Tibial nerve (tissue), 4 donors: ENCODE data around the gene EXOC6B. TPM values are rescaled to one million over a fixed set of nuclear protein-coding genes. Genes with fewer than 3 reads are reported as not detected.

Experiments used
- DNase-seq, 2 donors: peaks; one replicate each; pipeline ENCODE4 v3.0.0-alpha.2; 2019; ENCODE audit warnings: low spot score in 2 of 2
- H3K27ac ChIP-seq, 4 donors: fragments of 200-600 bp; sonication (generic) in 3 of 4; one replicate each; pipeline ENCODE4 v1.5.1; 2017 to 2019; ENCODE audit warnings: mild to moderate bottlenecking in 1 of 4
- H3K27me3 ChIP-seq, 2 donors: fragments of 200-600 bp; sonication (generic) in 1 of 2; one replicate each; pipeline versions ENCODE4 v1.5.1 to v1.6.0; 2017 to 2019
- H3K36me3 ChIP-seq, 3 donors: fragments of 200-600 bp; sonication (generic); one replicate each; pipeline ENCODE4 v1.5.1; 2018 to 2019
- H3K4me1 ChIP-seq, 4 donors: fragments of 200-600 bp; sonication (generic) in 3 of 4; one replicate each; pipeline ENCODE4 v1.5.1; 2017 to 2019
- H3K4me3 ChIP-seq, 4 donors: fragments of 200-600 bp; sonication (generic) in 3 of 4; one replicate each; pipeline ENCODE4 v1.5.1; 2017 to 2019; ENCODE audit warnings: mild to moderate bottlenecking in 1 of 4, moderate library complexity in 1 of 4
- H3K9me3 ChIP-seq, 4 donors: fragments of 200-600 bp; sonication (generic) in 3 of 4; one replicate each; pipeline ENCODE4 v1.5.1; 2017 to 2019
- EP300 ChIP-seq, 2 donors: sonication (generic); formaldehyde crosslinking; IDR thresholded peaks; one replicate each; pipeline ENCODE4 v1.6.1; 2017; ENCODE audit warnings: antibody characterized with exemption in 2 of 2, mild to moderate bottlenecking in 1 of 2
- POLR2A ChIP-seq, 2 donors: fragments of 450-650 bp; IDR thresholded peaks; one replicate each; pipeline ENCODE4 v1.6.1; 2017; ENCODE audit warnings: antibody characterized with exemption in 2 of 2, mild to moderate bottlenecking in 2 of 2, moderate library complexity in 2 of 2
- WGBS, 2 donors: methylation state at CpG; one replicate each; pipeline ENCODE4 v1.1.5; 2018; 5-methylcytosine and 5-hydroxymethylcytosine counted together
- total RNA-seq, 4 donors: library from RNA; depleted of rRNA; stranded (reverse); fragments of >200 nt; gene quantifications; one replicate each; pipeline ENCODE4 v1.1.0, GENCODE V29; 2016
- TF ChIP-seq, protein P1 (sequence below), 5 experiments: fragments of 200-600 bp in 3 of 5; fragments of 450-650 bp in 2 of 5; sonication (generic) in 3 of 5; IDR thresholded peaks; one replicate each; pipeline ENCODE4 v1.5.1; 2016 to 2019; ENCODE audit warnings: antibody characterized with exemption in 5 of 5, mild to moderate bottlenecking in 3 of 5, moderate library complexity in 2 of 5

EXOC6B gene
- total RNA-seq, 4 donors from 2014 or later = 22.1 to 41.1 (median 30.3) TPM

DNA sequence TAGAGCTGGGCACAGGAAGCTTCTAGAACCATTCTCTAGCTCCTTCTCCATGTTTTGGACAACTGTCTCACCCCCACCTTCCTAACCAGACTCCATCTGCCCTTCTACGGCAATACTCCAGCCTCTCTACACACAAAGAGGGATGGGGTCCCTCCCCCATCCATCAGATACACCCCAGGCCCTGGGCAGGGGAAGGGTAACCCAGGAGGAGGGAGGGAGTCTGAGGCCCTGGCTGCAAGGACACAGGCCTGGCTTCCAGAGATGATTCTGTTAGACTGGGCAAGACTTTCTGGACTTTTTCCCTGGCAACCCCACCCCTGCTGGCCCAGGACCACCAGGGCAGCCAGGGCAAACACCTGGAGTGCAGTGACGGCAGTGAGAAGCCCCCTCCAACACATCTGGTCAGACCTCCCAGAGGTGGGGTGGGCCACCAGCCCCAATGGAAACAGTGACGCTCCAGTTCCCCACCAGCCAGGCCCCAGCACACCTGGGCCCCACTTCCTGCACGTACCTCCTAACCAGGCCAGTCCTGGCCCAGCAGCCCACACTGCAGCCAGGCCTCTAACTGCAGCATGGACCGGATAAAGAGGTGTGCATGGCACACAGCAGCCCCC is 684.7 kb downstream of the EXOC6B start:
- 94 to 100% methylated on average over 3 to 5 of the region's 5 CpGs for WGBS, 2 donors
- Histone ChIP-seq H3K4me3 (no peak overlapping the region), H3K4me1 (peaks cover 0 to 97% (median 55%) of the 10 kb centered on the region in 4 donors), H3K27me3 (peaks cover 0 to 33% of the 10 kb centered on the region in 2 donors), H3K27ac (peak overlapping the region in 1 of 4 donors; percentile 15), H3K9me3 (no peaks in the 10 kb centered on the region), H3K36me3 (no peaks in the 10 kb centered on the region)
- peak in 1 of 2 donors; percentile 11 for DNase-seq
- no peak for TF ChIP-seq EP300 (IDR thresholded peaks at IDR 0.05)
- TF ChIP-seq POLR2A (IDR thresholded peaks at IDR 0.05) = no peak
- TF ChIP-seq, protein P1, sequence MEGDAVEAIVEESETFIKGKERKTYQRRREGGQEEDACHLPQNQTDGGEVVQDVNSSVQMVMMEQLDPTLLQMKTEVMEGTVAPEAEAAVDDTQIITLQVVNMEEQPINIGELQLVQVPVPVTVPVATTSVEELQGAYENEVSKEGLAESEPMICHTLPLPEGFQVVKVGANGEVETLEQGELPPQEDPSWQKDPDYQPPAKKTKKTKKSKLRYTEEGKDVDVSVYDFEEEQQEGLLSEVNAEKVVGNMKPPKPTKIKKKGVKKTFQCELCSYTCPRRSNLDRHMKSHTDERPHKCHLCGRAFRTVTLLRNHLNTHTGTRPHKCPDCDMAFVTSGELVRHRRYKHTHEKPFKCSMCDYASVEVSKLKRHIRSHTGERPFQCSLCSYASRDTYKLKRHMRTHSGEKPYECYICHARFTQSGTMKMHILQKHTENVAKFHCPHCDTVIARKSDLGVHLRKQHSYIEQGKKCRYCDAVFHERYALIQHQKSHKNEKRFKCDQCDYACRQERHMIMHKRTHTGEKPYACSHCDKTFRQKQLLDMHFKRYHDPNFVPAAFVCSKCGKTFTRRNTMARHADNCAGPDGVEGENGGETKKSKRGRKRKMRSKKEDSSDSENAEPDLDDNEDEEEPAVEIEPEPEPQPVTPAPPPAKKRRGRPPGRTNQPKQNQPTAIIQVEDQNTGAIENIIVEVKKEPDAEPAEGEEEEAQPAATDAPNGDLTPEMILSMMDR (IDR thresholded peaks at IDR 0.05) = no peak

DNA sequence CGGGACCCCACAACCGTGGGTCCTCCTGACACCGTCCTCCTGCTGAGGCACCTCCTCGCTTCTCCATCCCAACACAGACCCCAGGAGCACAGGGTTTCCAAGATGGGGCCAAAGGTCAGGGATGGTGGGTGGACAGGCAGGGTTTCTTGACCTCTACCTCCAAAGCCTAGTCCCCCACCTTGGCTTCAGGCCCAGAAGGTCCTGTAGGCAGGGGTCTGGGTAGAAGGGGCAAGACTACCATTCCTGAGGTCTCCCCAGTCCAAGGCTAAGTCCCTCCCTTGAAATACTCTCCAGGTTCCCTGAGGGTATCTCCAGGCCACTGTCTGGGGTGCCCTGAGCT is 685.2 kb downstream of the EXOC6B start:
- no peak for TF ChIP-seq EP300 (IDR thresholded peaks at IDR 0.05)
- TF ChIP-seq, protein P1 (IDR thresholded peaks at IDR 0.05) = no peak
- no peak for TF ChIP-seq POLR2A (IDR thresholded peaks at IDR 0.05)
- DNase-seq = peak in 1 of 2 donors; percentile 7
- Histone ChIP-seq H3K27ac (peak overlapping the region in 2 of 4 donors; percentile 15 to 24), H3K4me1 (peaks cover 0 to 97% (median 53%) of the 10 kb centered on the region in 4 donors), H3K36me3 (no peaks in the 10 kb centered on the region), H3K27me3 (peaks cover 0 to 27% of the 10 kb centered on the region in 2 donors), H3K9me3 (no peaks in the 10 kb centered on the region), H3K4me3 (no peak overlapping the region)
- WGBS, 2 donors = 74 to 92% methylated on average over 4 of the region's 4 CpGs

DNA sequence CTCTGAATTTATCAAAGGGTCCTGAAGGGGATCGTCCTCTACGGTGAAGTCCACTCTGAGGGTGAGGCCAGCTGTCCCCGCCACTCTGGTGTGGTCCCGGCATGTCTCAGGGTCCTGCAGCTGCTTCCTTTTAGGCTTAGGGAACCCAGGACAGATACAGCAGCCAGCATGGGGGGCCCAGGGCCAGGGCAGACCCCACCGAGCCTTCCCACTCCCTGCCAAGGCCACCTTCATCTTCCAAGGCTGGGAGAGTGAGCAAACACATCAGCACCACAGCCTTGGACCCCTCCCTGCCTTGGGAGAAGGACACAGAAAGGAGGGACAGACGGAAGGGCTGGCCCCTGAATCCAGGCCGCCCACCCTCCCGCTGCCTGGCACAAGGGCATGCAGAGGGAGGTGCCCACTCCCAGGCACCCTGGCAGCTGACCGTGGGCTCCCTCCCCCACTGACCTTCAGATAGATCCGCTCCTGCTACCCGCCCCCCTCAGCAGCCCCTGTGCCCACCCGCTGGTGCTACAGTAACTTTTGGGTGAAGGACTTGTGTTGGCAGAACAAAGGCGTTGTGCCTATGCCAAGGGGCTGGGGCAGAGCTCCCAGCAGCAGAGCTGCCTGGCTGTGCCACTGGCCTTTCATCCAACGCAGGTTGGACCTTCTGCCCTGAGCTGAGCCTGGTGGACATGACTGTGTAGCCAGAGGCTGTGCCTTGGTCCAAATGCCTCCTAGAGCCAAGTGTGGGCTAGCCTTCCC is 685.8 kb downstream of the EXOC6B start:
- Histone ChIP-seq H3K27ac (peak overlapping the region in 1 of 4 donors; percentile 39), H3K4me1 (peaks cover 0 to 94% (median 50%) of the 10 kb centered on the region in 4 donors)
- peak in 1 of 2 donors; percentile 10 for DNase-seq

DNA sequence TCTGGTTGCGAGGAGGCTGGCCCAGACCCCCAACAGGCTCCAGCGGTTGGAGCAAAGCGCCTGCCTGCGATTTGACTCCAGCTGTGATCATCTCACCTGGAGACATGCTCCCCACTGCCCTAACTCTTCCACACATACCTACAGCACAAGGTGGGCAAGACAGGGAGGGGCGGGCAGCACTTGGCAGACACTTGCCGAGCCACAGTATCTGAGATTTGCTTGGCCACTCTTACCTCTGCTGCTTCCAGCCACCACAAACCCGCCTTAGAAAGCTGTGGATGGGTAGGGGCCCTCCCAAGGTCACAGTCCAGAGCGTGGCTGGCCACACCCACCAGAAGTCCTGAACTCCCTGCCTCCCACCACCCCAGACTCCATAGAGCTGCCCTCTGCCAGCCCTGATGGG is 686.4 kb downstream of the EXOC6B start:
- TF ChIP-seq EP300 (IDR thresholded peaks at IDR 0.05) = no peak
- TF ChIP-seq, protein P1 (IDR thresholded peaks at IDR 0.05) = no peak
- TF ChIP-seq POLR2A (IDR thresholded peaks at IDR 0.05) = no peak
- WGBS, 2 donors = 91 to 97% methylated on average over 8 of the region's 8 CpGs
- Histone ChIP-seq H3K4me1 (peaks cover 0 to 89% (median 44%) of the 10 kb centered on the region in 4 donors), H3K36me3 (peaks cover 0 to 5% (median 0%) of the 10 kb centered on the region in 3 donors), H3K9me3 (no peaks in the 10 kb centered on the region), H3K4me3 (no peak overlapping the region), H3K27me3 (peaks cover 0 to 16% of the 10 kb centered on the region in 2 donors), H3K27ac (no peak overlapping the region)
- peak in 1 of 2 donors; percentile 1 for DNase-seq

More for the DNA sequence above, 685.8 kb downstream of the EXOC6B start:
- no peaks in the 10 kb centered on the region for H3K9me3 ChIP-seq
- peaks cover 0 to under 1% (median 0%) of the 10 kb centered on the region in 3 donors for H3K36me3 ChIP-seq
- 90% methylated on average over 6 to 13 of the region's 14 CpGs for WGBS, 2 donors
- no peak for TF ChIP-seq EP300 (IDR thresholded peaks at IDR 0.05)
- TF ChIP-seq POLR2A (IDR thresholded peaks at IDR 0.05) = no peak
- TF ChIP-seq, protein P1 (IDR thresholded peaks at IDR 0.05) = no peak
- no peak overlapping the region for H3K4me3 ChIP-seq
- peaks cover 0 to 22% of the 10 kb centered on the region in 2 donors for H3K27me3 ChIP-seq

DNA sequence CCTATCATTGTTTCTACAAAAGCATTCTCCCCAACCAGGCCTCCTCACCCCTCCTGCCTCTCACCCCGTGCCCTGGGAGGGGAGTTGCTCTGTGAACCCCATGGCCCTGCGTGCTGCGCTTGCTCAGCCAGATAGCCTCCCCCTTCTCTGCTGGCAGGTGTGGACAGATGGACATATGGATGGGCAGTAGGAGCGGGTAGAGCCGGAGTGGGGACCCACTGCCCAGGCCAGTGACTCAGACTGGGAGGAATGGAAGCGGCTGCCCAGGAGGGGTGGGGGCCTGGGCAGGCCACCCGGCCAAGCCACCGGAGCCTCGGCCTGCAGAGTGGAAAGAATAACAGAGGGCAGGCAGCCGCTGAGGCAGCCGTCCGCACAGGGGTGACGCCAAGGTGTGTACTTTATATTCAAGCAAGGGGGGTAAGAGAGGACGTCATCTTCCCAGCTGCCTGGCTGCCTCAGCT is 686.9 kb downstream of the EXOC6B start:
- 74 to 78% methylated on average over 13 to 14 of the region's 14 CpGs for WGBS, 2 donors
- Histone ChIP-seq H3K4me3 (no peak overlapping the region), H3K27me3 (peaks cover 0 to 11% of the 10 kb centered on the region in 2 donors), H3K36me3 (peaks cover 0 to 10% (median 0%) of the 10 kb centered on the region in 3 donors), H3K4me1 (peaks cover 0 to 83% (median 40%) of the 10 kb centered on the region in 4 donors), H3K27ac (no peak overlapping the region), H3K9me3 (no peaks in the 10 kb centered on the region)
- peak in 1 of 2 donors; percentile 10 for DNase-seq
- TF ChIP-seq POLR2A (IDR thresholded peaks at IDR 0.05) = no peak
